HEK293T (cell line): Measurements from ENCODE around the gene PAF1.

Experiments
- ARNT ChIP-seq: fragments of 450-650 bp; IDR thresholded peaks from 2 replicates; pipeline ENCODE4 v1.6.1; 2017; ENCODE audit warnings: mild to moderate bottlenecking
- BHLHE40 ChIP-seq: fragments of 450-650 bp; IDR thresholded peaks from 2 replicates; pipeline ENCODE4 v1.6.1; 2016; ENCODE audit warnings: mild to moderate bottlenecking, moderate library complexity, borderline replicate concordance
- CTBP1 ChIP-seq: fragments of 450-650 bp; IDR thresholded peaks from 2 replicates; pipeline ENCODE4 v1.6.1; 2016; ENCODE audit warnings: borderline replicate concordance
- ELF4 ChIP-seq: fragments of 450-650 bp; IDR thresholded peaks from 2 replicates; pipeline ENCODE4 v1.6.1; 2017; ENCODE audit warnings: antibody characterized with exemption
- FOXA1 ChIP-seq: fragments of 450-650 bp; IDR thresholded peaks from 2 replicates; pipeline ENCODE4 v1.6.1; 2016; ENCODE audit warnings: mild to moderate bottlenecking
- FOXK2 ChIP-seq: fragments of 450-650 bp; IDR thresholded peaks from 2 replicates; pipeline ENCODE4 v1.6.1; 2016; ENCODE audit warnings: mild to moderate bottlenecking
- FOXM1 ChIP-seq: fragments of 450-650 bp; IDR thresholded peaks from 2 replicates; pipeline ENCODE4 v1.6.1; 2017; ENCODE audit warnings: mild to moderate bottlenecking, borderline replicate concordance
- NFRKB ChIP-seq: fragments of 450-650 bp; IDR thresholded peaks from 2 replicates; pipeline ENCODE4 v1.6.1; 2016; ENCODE audit warnings: mild to moderate bottlenecking, moderate library complexity
- PKNOX1 ChIP-seq: fragments of 450-650 bp; IDR thresholded peaks from 2 replicates; pipeline ENCODE4 v1.6.1; 2016
- SP1 ChIP-seq: fragments of 450-650 bp; IDR thresholded peaks from 2 replicates; pipeline ENCODE4 v1.6.1; 2017
- TARDBP ChIP-seq: fragments of 450-650 bp; IDR thresholded peaks from 2 replicates; pipeline ENCODE4 v1.6.1; 2016
- ZNF384 ChIP-seq: fragments of 450-650 bp; IDR thresholded peaks from 2 replicates; pipeline ENCODE4 v1.6.1; 2016

GRCh38 chr19:39407660-39408391, 16.9 kb upstream of the PAF1 start:
- TF ChIP-seq ARNT = no peak
- TF ChIP-seq FOXA1 = no peak
- TF ChIP-seq NFRKB = no peak
- no peak for TF ChIP-seq ZNF384
- TF ChIP-seq CTBP1 = no peak
- no peak for TF ChIP-seq BHLHE40
- TF ChIP-seq TARDBP = no peak
- no peak for TF ChIP-seq ELF4
- no peak for TF ChIP-seq SP1
- TF ChIP-seq FOXM1 = no peak
- no peak for TF ChIP-seq PKNOX1
- no peak for TF ChIP-seq FOXK2
